Measurements from ENCODE around the gene BSDC1.

DNA sequence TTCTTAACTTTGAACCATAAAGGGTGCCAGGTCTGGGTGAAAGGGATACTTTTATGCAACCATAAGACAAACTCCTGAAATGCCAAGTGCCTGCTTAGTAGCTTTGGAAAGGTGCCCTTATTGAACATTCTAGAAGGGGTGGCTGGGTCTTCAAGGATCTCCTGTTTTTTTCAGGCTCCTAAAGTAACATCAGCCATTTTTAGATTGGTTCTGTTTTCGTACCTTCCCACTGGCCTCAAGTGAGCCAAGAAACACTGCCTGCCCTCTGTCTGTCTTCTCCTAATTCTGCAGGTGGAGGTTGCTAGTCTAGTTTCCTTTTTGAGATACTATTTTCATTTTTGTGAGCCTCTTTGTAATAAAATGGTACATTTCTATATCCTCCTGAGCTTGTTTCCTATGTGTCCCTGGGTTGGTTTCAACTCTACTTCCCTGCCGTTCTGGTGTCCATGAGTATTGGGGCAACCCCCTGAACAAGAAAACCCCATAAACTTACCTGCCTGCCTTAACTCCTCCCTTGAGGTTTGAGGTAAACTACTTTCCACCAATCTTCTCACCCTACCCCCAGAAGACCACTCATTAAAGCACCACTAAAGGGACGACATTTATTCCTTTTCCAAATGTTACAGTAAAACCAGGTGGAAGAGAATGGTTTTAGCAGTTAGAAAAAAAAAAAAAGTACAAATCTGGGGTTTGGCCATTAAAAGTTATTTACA is 60.8 kb downstream of the BSDC1 start:
- TF ChIP-seq, protein P1, sequence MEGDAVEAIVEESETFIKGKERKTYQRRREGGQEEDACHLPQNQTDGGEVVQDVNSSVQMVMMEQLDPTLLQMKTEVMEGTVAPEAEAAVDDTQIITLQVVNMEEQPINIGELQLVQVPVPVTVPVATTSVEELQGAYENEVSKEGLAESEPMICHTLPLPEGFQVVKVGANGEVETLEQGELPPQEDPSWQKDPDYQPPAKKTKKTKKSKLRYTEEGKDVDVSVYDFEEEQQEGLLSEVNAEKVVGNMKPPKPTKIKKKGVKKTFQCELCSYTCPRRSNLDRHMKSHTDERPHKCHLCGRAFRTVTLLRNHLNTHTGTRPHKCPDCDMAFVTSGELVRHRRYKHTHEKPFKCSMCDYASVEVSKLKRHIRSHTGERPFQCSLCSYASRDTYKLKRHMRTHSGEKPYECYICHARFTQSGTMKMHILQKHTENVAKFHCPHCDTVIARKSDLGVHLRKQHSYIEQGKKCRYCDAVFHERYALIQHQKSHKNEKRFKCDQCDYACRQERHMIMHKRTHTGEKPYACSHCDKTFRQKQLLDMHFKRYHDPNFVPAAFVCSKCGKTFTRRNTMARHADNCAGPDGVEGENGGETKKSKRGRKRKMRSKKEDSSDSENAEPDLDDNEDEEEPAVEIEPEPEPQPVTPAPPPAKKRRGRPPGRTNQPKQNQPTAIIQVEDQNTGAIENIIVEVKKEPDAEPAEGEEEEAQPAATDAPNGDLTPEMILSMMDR (IDR thresholded peaks at IDR 0.05): no peak
- TF ChIP-seq POLR2A (IDR thresholded peaks at IDR 0.05): no peak
